Epithelial cell of esophagus (primary cell): ENCODE measurements around the gene ZNF460.

ENCODE experiments used
- DNase-seq: peaks from one replicate; pipeline ENCODE4 v3.0.0; 2010; ENCODE audit warnings: low read depth
- H3K4me3 ChIP-seq: 2 replicates; pipeline ENCODE4 v1.5.1; 2011; ENCODE audit warnings: mild to moderate bottlenecking, low read length, control low read depth
- CTCF ChIP-seq: IDR thresholded peaks from 2 replicates; pipeline ENCODE4 v1.5.1; 2011; ENCODE audit warnings: low read depth, mild to moderate bottlenecking, low read length, control low read depth, inconsistent platforms; ENCODE audit not compliant: insufficient read depth; ENCODE audit errors: missing control alignments

Gene ZNF460

GRCh38 chr19:57334191-57334590 is 53.9 kb downstream of the ZNF460 start:
- H3K4me3 ChIP-seq = no peak overlapping the region
- no peak for TF ChIP-seq CTCF
- peak; percentile 98 for DNase-seq

- no peak overlapping the region for H3K4me3 ChIP-seq
- DNase-seq = no peak
- no peak for TF ChIP-seq CTCF
Measured at GRCh38 chr19:57338877-57339276, 58.6 kb downstream of the ZNF460 start.

- no peak overlapping the region for H3K4me3 ChIP-seq
- no peak for DNase-seq
- no peak for TF ChIP-seq CTCF
Measured at GRCh38 chr19:57342582-57342981, 62.3 kb downstream of the ZNF460 start.
